Measurements from ENCODE around the gene HORMAD1.
"Not testable (repeated sequence)": the region's sequence is repeated elsewhere in the genome, so short reads cannot be mapped to it uniquely, and the experiment has no call there.

The HORMAD1 gene

DNA sequence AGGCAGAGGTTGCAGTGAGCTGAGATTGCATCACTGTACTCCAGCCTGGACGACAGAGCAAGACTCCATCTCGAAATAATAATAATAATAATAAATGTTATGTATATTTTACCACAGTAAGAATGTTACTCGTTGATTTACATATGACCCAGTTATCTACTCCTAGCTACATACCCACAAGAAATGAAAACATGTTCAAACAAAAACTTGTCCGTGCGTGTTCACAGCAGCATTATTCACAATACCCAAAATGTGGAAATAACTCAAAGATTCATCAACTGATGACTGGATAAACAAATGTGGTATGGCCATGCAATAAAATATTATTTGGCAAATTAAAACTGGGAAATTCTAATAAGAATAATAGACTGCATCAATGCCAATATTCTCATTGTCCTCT, 59.5 kb downstream of the HORMAD1 start:
- Histone ChIP-seq H4K20me1 (ENCODE audit: insufficient read depth, low read length) (no peaks in the 10 kb centered on the region), H3K79me2 (ENCODE audit: insufficient read depth, low read length) (no peaks in the 10 kb centered on the region), H3K9me3 (ENCODE audit: insufficient read depth, low read length, severe bottlenecking) (no peaks in the 10 kb centered on the region), H3K27ac (ENCODE audit: low read length) (no peak overlapping the region), H3K9ac (ENCODE audit: low read depth, low read length) (no peak overlapping the region), H3K4me1 (ENCODE audit: insufficient read depth, low read length) (no peaks in the 10 kb centered on the region), H3K4me3 (ENCODE audit: low read depth in 1 of 2, low read length in 2 of 2) (no peak overlapping the region), H2AFZ (ENCODE audit: low read depth, low read length) (no peak overlapping the region), H3K36me3 (ENCODE audit: insufficient read depth, low read length) (peaks cover 36% of the 10 kb centered on the region), H3K27me3 (ENCODE audit: insufficient read depth, low read length, poor library complexity) (no peaks in the 10 kb centered on the region), H3K4me2 (ENCODE audit: insufficient read depth, low read length) (no peak overlapping the region)
- ATAC-seq (ENCODE audit: insufficient read depth, low read depth) (no peak), DNase-seq (no peak)
- no peak for TF ChIP-seq EZH2 (IDR thresholded peaks at IDR 0.05; ENCODE audit: borderline replicate concordance, low read depth, low read length, severe bottlenecking)
- TF ChIP-seq, protein P1, sequence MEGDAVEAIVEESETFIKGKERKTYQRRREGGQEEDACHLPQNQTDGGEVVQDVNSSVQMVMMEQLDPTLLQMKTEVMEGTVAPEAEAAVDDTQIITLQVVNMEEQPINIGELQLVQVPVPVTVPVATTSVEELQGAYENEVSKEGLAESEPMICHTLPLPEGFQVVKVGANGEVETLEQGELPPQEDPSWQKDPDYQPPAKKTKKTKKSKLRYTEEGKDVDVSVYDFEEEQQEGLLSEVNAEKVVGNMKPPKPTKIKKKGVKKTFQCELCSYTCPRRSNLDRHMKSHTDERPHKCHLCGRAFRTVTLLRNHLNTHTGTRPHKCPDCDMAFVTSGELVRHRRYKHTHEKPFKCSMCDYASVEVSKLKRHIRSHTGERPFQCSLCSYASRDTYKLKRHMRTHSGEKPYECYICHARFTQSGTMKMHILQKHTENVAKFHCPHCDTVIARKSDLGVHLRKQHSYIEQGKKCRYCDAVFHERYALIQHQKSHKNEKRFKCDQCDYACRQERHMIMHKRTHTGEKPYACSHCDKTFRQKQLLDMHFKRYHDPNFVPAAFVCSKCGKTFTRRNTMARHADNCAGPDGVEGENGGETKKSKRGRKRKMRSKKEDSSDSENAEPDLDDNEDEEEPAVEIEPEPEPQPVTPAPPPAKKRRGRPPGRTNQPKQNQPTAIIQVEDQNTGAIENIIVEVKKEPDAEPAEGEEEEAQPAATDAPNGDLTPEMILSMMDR (IDR thresholded peaks at IDR 0.05; ENCODE audit: borderline replicate concordance, extremely low read depth, low read length, poor library complexity, severe bottlenecking) = no peak

DNA sequence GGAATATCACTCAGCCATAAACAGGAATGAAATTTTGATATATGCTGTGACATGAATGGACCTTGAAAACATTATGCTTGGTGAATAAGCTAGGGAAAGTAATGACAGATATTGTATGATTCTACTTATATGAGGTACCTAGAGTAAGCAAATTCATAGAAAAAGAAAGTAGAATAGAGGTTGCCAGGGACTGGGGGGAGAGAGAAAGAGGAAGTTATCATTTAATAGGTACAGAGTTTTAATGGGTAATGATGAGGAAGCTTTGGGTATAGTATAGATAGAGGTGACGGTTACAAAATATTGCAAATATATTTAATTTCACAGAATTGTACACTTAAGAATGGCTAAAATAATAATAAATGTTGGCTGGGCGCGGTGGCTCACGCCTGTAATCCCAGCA, 60.1 kb downstream of the HORMAD1 start:
- H3K9ac ChIP-seq (ENCODE audit: low read depth, low read length) = no peak overlapping the region
- H3K4me2 ChIP-seq (ENCODE audit: insufficient read depth, low read length) = no peak overlapping the region
- H3K27me3 ChIP-seq (ENCODE audit: insufficient read depth, low read length, poor library complexity) = no peaks in the 10 kb centered on the region
- H3K4me1 ChIP-seq (ENCODE audit: insufficient read depth, low read length) = no peaks in the 10 kb centered on the region
- H4K20me1 ChIP-seq (ENCODE audit: insufficient read depth, low read length) = no peaks in the 10 kb centered on the region
- H3K79me2 ChIP-seq (ENCODE audit: insufficient read depth, low read length) = no peaks in the 10 kb centered on the region
- H3K36me3 ChIP-seq (ENCODE audit: insufficient read depth, low read length) = peaks cover 36% of the 10 kb centered on the region
- TF ChIP-seq, protein P1 (IDR thresholded peaks at IDR 0.05; ENCODE audit: borderline replicate concordance, extremely low read depth, low read length, poor library complexity, severe bottlenecking) = no peak
- TF ChIP-seq EZH2 (IDR thresholded peaks at IDR 0.05; ENCODE audit: borderline replicate concordance, low read depth, low read length, severe bottlenecking) = no peak
- no peak overlapping the region for H2AFZ ChIP-seq (ENCODE audit: low read depth, low read length)
- no peaks in the 10 kb centered on the region for H3K9me3 ChIP-seq (ENCODE audit: insufficient read depth, low read length, severe bottlenecking)
- DNase-seq (no peak), ATAC-seq (ENCODE audit: insufficient read depth, low read depth) (no peak)
- H3K4me3 ChIP-seq (ENCODE audit: low read depth in 1 of 2, low read length in 2 of 2) = no peak overlapping the region
- no peak overlapping the region for H3K27ac ChIP-seq (ENCODE audit: low read length)

DNA sequence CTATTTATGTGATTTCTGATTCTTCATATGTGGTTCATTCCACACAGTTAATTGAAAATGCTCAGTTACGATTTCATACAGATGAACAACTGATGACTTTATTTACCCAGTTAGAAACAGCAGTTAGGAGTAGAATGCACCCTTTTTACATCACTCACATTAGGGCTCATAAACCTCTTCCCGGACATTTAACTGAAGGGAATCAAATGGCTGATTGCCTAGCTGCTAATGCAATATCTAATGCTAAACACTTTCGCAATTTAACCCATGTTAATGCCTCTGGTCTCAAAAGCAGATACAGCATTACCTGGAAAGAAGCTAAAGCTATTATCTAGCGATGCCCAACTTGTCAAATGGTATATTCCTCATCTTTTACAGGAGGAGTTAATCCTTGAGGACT, 63.6 kb downstream of the HORMAD1 start:
- H3K79me2 ChIP-seq (ENCODE audit: insufficient read depth, low read length); H3K4me3 ChIP-seq (ENCODE audit: low read depth in 1 of 2, low read length in 2 of 2); ATAC-seq (ENCODE audit: insufficient read depth, low read depth); H3K9me3 ChIP-seq (ENCODE audit: insufficient read depth, low read length, severe bottlenecking); H3K27ac ChIP-seq (ENCODE audit: low read length); H3K9ac ChIP-seq (ENCODE audit: low read depth, low read length); H3K27me3 ChIP-seq (ENCODE audit: insufficient read depth, low read length, poor library complexity); H4K20me1 ChIP-seq (ENCODE audit: insufficient read depth, low read length); H3K4me2 ChIP-seq (ENCODE audit: insufficient read depth, low read length); H3K4me1 ChIP-seq (ENCODE audit: insufficient read depth, low read length); H2AFZ ChIP-seq (ENCODE audit: low read depth, low read length); DNase-seq: not testable (repeated sequence)
- peaks cover 29% of the 10 kb centered on the region; the same call in 1 of the 2 replicates for H3K36me3 ChIP-seq (ENCODE audit: insufficient read depth, low read length)

DNA sequence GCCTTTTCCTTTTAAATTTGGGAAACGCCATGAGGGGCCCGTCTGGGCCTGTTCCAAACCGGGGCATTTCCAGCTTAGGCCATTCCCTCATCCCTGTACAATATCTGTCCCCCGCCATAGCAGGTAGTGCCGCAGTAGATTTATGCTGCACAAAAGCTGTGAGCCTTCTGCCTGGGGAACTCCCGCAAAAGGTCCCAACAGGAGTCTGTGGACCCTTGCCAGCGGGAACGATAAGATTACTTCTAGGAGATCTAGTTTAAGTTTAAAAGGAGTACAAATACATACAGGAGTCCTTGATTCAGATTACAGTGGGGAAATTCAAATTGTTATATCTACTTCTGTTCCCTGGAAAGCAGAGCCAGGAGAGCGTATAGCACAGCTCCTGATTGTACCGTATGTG, 66.1 kb downstream of the HORMAD1 start:
- H3K9me3 ChIP-seq (ENCODE audit: insufficient read depth, low read length, severe bottlenecking); H3K4me1 ChIP-seq (ENCODE audit: insufficient read depth, low read length); H2AFZ ChIP-seq (ENCODE audit: low read depth, low read length); H4K20me1 ChIP-seq (ENCODE audit: insufficient read depth, low read length); H3K27me3 ChIP-seq (ENCODE audit: insufficient read depth, low read length, poor library complexity); H3K4me3 ChIP-seq (ENCODE audit: low read depth in 1 of 2, low read length in 2 of 2); H3K27ac ChIP-seq (ENCODE audit: low read length); H3K79me2 ChIP-seq (ENCODE audit: insufficient read depth, low read length); H3K9ac ChIP-seq (ENCODE audit: low read depth, low read length); ATAC-seq (ENCODE audit: insufficient read depth, low read depth); H3K4me2 ChIP-seq (ENCODE audit: insufficient read depth, low read length); DNase-seq: not testable (repeated sequence)
- peaks cover 20% of the 10 kb centered on the region for H3K36me3 ChIP-seq (ENCODE audit: insufficient read depth, low read length)
